CD4-positive, alpha-beta memory T cell (primary cell): Measurements from ENCODE around the gene IGSF6. TPM values are rescaled to one million over a fixed set of nuclear protein-coding genes. Genes with fewer than 3 reads are reported as not detected.
"Not testable (repeated sequence)": the region's sequence is repeated elsewhere in the genome, so short reads cannot be mapped to it uniquely, and the experiment has no call there.

Experiments
- CTCF ChIA-PET: fragments of 350-600 bp; sonication (Branson Sonifier 250); formaldehyde crosslinking; loops from one replicate; lab custom pipeline; 2021; ENCODE audit warnings: inconsistent platforms; ENCODE audit not compliant: partially characterized antibody; lab: Charles Lee
- POLR2A ChIA-PET: fragments of 350-600 bp; sonication (Branson Sonifier 250); formaldehyde crosslinking; loops from one replicate; lab custom pipeline; 2021; ENCODE audit not compliant: partially characterized antibody; lab: Charles Lee
- DNase-seq, 5 donors: peaks; one replicate each; pipeline versions ENCODE4 v3.0.0 to v3.0.0-alpha.2; 2020 to 2022; ENCODE audit warnings: mixed read lengths in 1 of 5
- H3K27ac ChIP-seq: one replicate; pipeline ENCODE4 v1.7.0; 2013; ENCODE audit warnings: low read depth, low read length
- H3K27me3 ChIP-seq: 2 replicates; pipeline ENCODE4 v1.7.0; 2013; ENCODE audit warnings: mild to moderate bottlenecking, low read length, moderate library complexity; ENCODE audit not compliant: insufficient read depth
- H3K36me3 ChIP-seq: 2 replicates; pipeline ENCODE4 v1.7.0; 2013; ENCODE audit warnings: mild to moderate bottlenecking, low read length, moderate library complexity; ENCODE audit not compliant: insufficient read depth
- H3K4me1 ChIP-seq: 2 replicates; pipeline ENCODE4 v1.7.0; 2013; ENCODE audit warnings: mild to moderate bottlenecking, low read length, moderate library complexity; ENCODE audit not compliant: insufficient read depth
- H3K4me3 ChIP-seq, 2 donors: one replicate each; pipeline ENCODE4 v1.7.0; 2013; ENCODE audit warnings: low read length in 2 of 2, mild to moderate bottlenecking in 1 of 2
- H3K9me3 ChIP-seq, 2 donors: one replicate each; pipeline ENCODE4 v1.7.0; 2013; ENCODE audit warnings: low read length in 2 of 2, control low read depth in 1 of 2; ENCODE audit not compliant: control insufficient read depth in 1 of 2
- H3K27ac Mint-ChIP-seq, 7 donors: one replicate each; pipeline ENCODE4 v1.8.0; 2020 to 2021; ENCODE audit warnings: mixed read lengths in 7 of 7, mild to moderate bottlenecking in 6 of 7, inconsistent platforms in 3 of 7, moderate library complexity in 3 of 7
- H3K27me3 Mint-ChIP-seq, 2 donors: one replicate each; pipeline ENCODE4 v1.8.0; 2020 to 2021; ENCODE audit warnings: mixed read lengths in 2 of 2
- H3K36me3 Mint-ChIP-seq, 2 donors: one replicate each; pipeline ENCODE4 v1.8.0; 2020 to 2021; ENCODE audit warnings: mixed read lengths in 2 of 2, inconsistent platforms in 1 of 2, mild to moderate bottlenecking in 1 of 2
- H3K4me1 Mint-ChIP-seq, 4 donors: one replicate each; pipeline ENCODE4 v1.8.0; 2020 to 2021; ENCODE audit warnings: mixed read lengths in 4 of 4, mild to moderate bottlenecking in 1 of 4
- H3K4me3 Mint-ChIP-seq, 8 donors: one replicate each; pipeline ENCODE4 v1.8.0; 2020 to 2021; ENCODE audit warnings: mixed read lengths in 8 of 8, mild to moderate bottlenecking in 7 of 8, moderate library complexity in 6 of 8, inconsistent platforms in 3 of 8
- H3K9me3 Mint-ChIP-seq, 8 donors: one replicate each; pipeline ENCODE4 v1.8.0; 2020 to 2021; ENCODE audit warnings: mixed read lengths in 8 of 8, mild to moderate bottlenecking in 5 of 8, inconsistent platforms in 3 of 8, moderate library complexity in 1 of 8
- intact Hi-C: fragments of 100-400 bp; cut with micrococcal nuclease; formaldehyde crosslinking; loops from one replicate; pipeline ENCODE4 v1.15.1; 2023
- polyA plus RNA-seq, 2 donors: library from polyadenylated mRNA; unstranded; fragments of 300-500 nt; fragmentation: Illumina TruSeq; gene quantifications; one replicate each; pipeline ENCODE4 v1.2.3, GENCODE V29; 2021
- total RNA-seq, 2 experiments: library from RNA; stranded (reverse); gene quantifications; one replicate each; pipeline ENCODE4 v1.2.3, GENCODE V29; 2021

The IGSF6 gene
- total and polyA plus RNA-seq, 4 experiments from 2014 or later: 0.13 to 5.1 (median 2.1) TPM

GRCh38 chr16:21685034-21685455 is 32.6 kb upstream of the IGSF6 start:
- H3K4me1 ChIP-seq: no peaks in the 10 kb centered on the region
- DNase-seq: no peak
- Mint-ChIP-seq H3K4me1 (no peaks in the 10 kb centered on the region), H3K27ac (no peak overlapping the region), H3K4me3 (no peak overlapping the region), H3K9me3 (peaks cover 0 to 10% (median 0%) of the 10 kb centered on the region in 8 donors), H3K36me3 (no peaks in the 10 kb centered on the region), H3K27me3 (peaks cover 4 to 6% of the 10 kb centered on the region in 2 donors)
- H3K27me3 ChIP-seq: no peaks in the 10 kb centered on the region
- no peaks in the 10 kb centered on the region for H3K36me3 ChIP-seq
- ChIA-PET POLR2A (no interaction called here), CTCF (interaction anchor here (0.6 to 3.9 kb wide), 3 partner anchors 17 to 27 kb away, joined by 3 to 22 read pairs (median 3); partner anchors contain the start of gene OTOA)
- no peak overlapping the region for H3K27ac ChIP-seq
- H3K4me3 ChIP-seq: no peak overlapping the region
- no peaks in the 10 kb centered on the region for H3K9me3 ChIP-seq
- intact Hi-C loops: no loop called here

GRCh38 chr16:21684199-21684598 is 31.8 kb upstream of the IGSF6 start:
- no peak overlapping the region for H3K4me3 Mint-ChIP-seq
- no peak overlapping the region for H3K27ac ChIP-seq
- POLR2A ChIA-PET: interaction anchor here (0.7 to 1.4 kb wide), 2 partner anchors 27 to 74 kb away, joined by 3 read pairs; no protein-coding TSS in a partner anchor
- CTCF ChIA-PET: interaction anchor here (0.9 to 3.9 kb wide), 3 partner anchors 20 to 36 kb away, joined by 3 to 22 read pairs (median 3); partner anchors contain the start of gene OTOA
- no peaks in the 10 kb centered on the region for H3K36me3 ChIP-seq
- intact Hi-C loops: no loop called here
- H3K27me3 ChIP-seq: no peaks in the 10 kb centered on the region
- DNase-seq: peak in 4 of 5 donors; percentile 6 to 23 (median 12)
- no peak overlapping the region for H3K4me3 ChIP-seq
- no peaks in the 10 kb centered on the region for H3K9me3 ChIP-seq
- H3K27me3 Mint-ChIP-seq: peaks cover 4 to 6% of the 10 kb centered on the region in 2 donors
- H3K36me3 Mint-ChIP-seq: no peaks in the 10 kb centered on the region
- no peaks in the 10 kb centered on the region for H3K4me1 Mint-ChIP-seq
- no peak overlapping the region for H3K27ac Mint-ChIP-seq
- peaks cover 0 to 10% (median 0%) of the 10 kb centered on the region in 8 donors for H3K9me3 Mint-ChIP-seq
- no peaks in the 10 kb centered on the region for H3K4me1 ChIP-seq

GRCh38 chr16:21683184-21683583 is 30.8 kb upstream of the IGSF6 start:
- Histone ChIP-seq H3K27me3 (no peaks in the 10 kb centered on the region), H3K4me3 (no peak overlapping the region), H3K9me3 (no peaks in the 10 kb centered on the region), H3K4me1 (no peaks in the 10 kb centered on the region), H3K27ac (no peak overlapping the region), H3K36me3 (no peaks in the 10 kb centered on the region)
- POLR2A ChIA-PET: interaction anchor here (1.2 to 1.4 kb wide), 2 partner anchors 18 to 26 kb away, joined by 3 read pairs; no protein-coding TSS in a partner anchor
- Mint-ChIP-seq H3K4me3 (no peak overlapping the region), H3K36me3 (no peaks in the 10 kb centered on the region), H3K27ac (no peak overlapping the region), H3K4me1 (no peaks in the 10 kb centered on the region), H3K27me3 (peaks cover 4 to 6% of the 10 kb centered on the region in 2 donors), H3K9me3 (peaks cover 0 to 3% (median 0%) of the 10 kb centered on the region in 8 donors)
- no peak for DNase-seq
- CTCF ChIA-PET: interaction anchor here (1.7 to 3.9 kb wide), 3 partner anchors 17 to 25 kb away, joined by 5 to 22 read pairs (median 9); no protein-coding TSS in a partner anchor
- intact Hi-C loops: no loop called here

- H3K36me3 Mint-ChIP-seq, H3K9me3 Mint-ChIP-seq, H3K36me3 ChIP-seq, H3K9me3 ChIP-seq, H3K4me1 Mint-ChIP-seq, H3K27ac Mint-ChIP-seq, H3K27me3 ChIP-seq, H3K4me3 ChIP-seq, H3K27me3 Mint-ChIP-seq, H3K4me3 Mint-ChIP-seq, POLR2A ChIA-PET, DNase-seq, H3K4me1 ChIP-seq, intact Hi-C loops, H3K27ac ChIP-seq: not testable (repeated sequence)
- CTCF ChIA-PET: interaction anchor here (1.1 to 3.3 kb wide), 4 partner anchors 19 to 45 kb away, joined by 3 to 9 read pairs (median 4); no protein-coding TSS in a partner anchor
These were observed 28.3 kb upstream of the IGSF6 start for GRCh38 chr16:21680714-21681113.

GRCh38 chr16:21674456-21674855 is 22.0 kb upstream of the IGSF6 start:
- H3K27ac Mint-ChIP-seq, DNase-seq, H3K36me3 ChIP-seq, H3K27me3 ChIP-seq, H3K4me3 Mint-ChIP-seq, H3K27ac ChIP-seq, H3K4me3 ChIP-seq, H3K4me1 ChIP-seq, H3K27me3 Mint-ChIP-seq, POLR2A ChIA-PET, intact Hi-C loops, H3K36me3 Mint-ChIP-seq, H3K9me3 ChIP-seq, H3K4me1 Mint-ChIP-seq, CTCF ChIA-PET: not testable (repeated sequence)
- H3K9me3 Mint-ChIP-seq: peaks cover 0 to 16% (median 0%) of the 10 kb centered on the region in 8 donors

GRCh38 chr16:21673469-21673868 is 21.1 kb upstream of the IGSF6 start:
- no peaks in the 10 kb centered on the region for H3K36me3 ChIP-seq
- DNase-seq: no peak
- H3K9me3 ChIP-seq: no peaks in the 10 kb centered on the region
- H3K4me3 Mint-ChIP-seq: no peak overlapping the region
- intact Hi-C loops: no loop called here
- H3K27ac ChIP-seq: no peak overlapping the region
- H3K27me3 ChIP-seq: no peaks in the 10 kb centered on the region
- peaks cover 0 to 16% (median 0%) of the 10 kb centered on the region in 8 donors for H3K9me3 Mint-ChIP-seq
- H3K4me3 ChIP-seq: no peak overlapping the region
- H3K4me1 ChIP-seq: no peaks in the 10 kb centered on the region
- ChIA-PET CTCF (interaction anchor here (1.2 to 1.8 kb wide), 3 partner anchors 12 to 35 kb away, joined by 3 to 7 read pairs (median 3); no protein-coding TSS in a partner anchor), POLR2A (no interaction called here)
- peaks cover 1 to 2% of the 10 kb centered on the region in 2 donors for H3K27me3 Mint-ChIP-seq
- H3K27ac Mint-ChIP-seq: no peak overlapping the region
- H3K4me1 Mint-ChIP-seq: no peaks in the 10 kb centered on the region
- peaks cover 0 to 8% of the 10 kb centered on the region in 2 donors for H3K36me3 Mint-ChIP-seq

- Histone ChIP-seq H3K4me1 (peaks cover 9% of the 10 kb centered on the region), H3K4me3 (no peak overlapping the region), H3K27me3 (no peaks in the 10 kb centered on the region), H3K36me3 (no peaks in the 10 kb centered on the region), H3K9me3 (no peaks in the 10 kb centered on the region), H3K27ac (no peak overlapping the region)
- Mint-ChIP-seq H3K27me3 (peaks cover 2 to 3% of the 10 kb centered on the region in 2 donors), H3K27ac (no peak overlapping the region), H3K4me1 (peaks cover 2 to 17% (median 5%) of the 10 kb centered on the region in 4 donors), H3K4me3 (no peak overlapping the region), H3K9me3 (no peaks in the 10 kb centered on the region), H3K36me3 (no peaks in the 10 kb centered on the region)
- CTCF ChIA-PET: interaction anchor here (1.5 to 3.4 kb wide), 2 partner anchors 10 to 41 kb away, joined by 6 to 15 read pairs; no protein-coding TSS in a partner anchor
- intact Hi-C loops: no loop called here
- POLR2A ChIA-PET: no interaction called here
- no peak for DNase-seq
These were observed 15.2 kb upstream of the IGSF6 start for GRCh38 chr16:21667575-21667974.
